Motor neuron (in vitro differentiated cells): ENCODE measurements around the gene IRAK2. TPM values are rescaled to one million over a fixed set of nuclear protein-coding genes. Genes with fewer than 3 reads are reported as not detected.

Source experiments
- ATAC-seq, 8 experiments: fragments of 200-7000 bp; cut with Tn5 transposase; replicated peaks in 6 of 8; 2 replicates each; pipeline ENCODE4 v1.8.0; 2021; ENCODE audit warnings: mild to moderate bottlenecking in 8 of 8, moderate library complexity in 8 of 8
- H3K27ac ChIP-seq, 2 donors: fragments of 250-450 bp; sonication (Bioruptor Pico); 2 replicates each; pipeline ENCODE4 v1.9.0; 2021; ENCODE audit warnings: antibody characterized with exemption in 2 of 2, mild to moderate bottlenecking in 2 of 2, moderate library complexity in 1 of 2
- H3K4me1 ChIP-seq, 2 donors: fragments of 250-450 bp; sonication (Bioruptor Pico); replicated peaks in 1 of 2; 2 replicates each; pipeline ENCODE4 v1.6.1; 2021; ENCODE audit warnings: antibody characterized with exemption in 2 of 2, mild to moderate bottlenecking in 2 of 2, moderate library complexity in 1 of 2
- H3K4me3 ChIP-seq, 5 donors: fragments of 250-450 bp; sonication (Bioruptor Pico); 2 replicates each; pipeline ENCODE4 v1.9.0; 2021; ENCODE audit warnings: antibody characterized with exemption in 5 of 5, mild to moderate bottlenecking in 5 of 5, moderate library complexity in 4 of 5
- WGBS, 10 experiments: fragments of 450-650 bp; shearing (Covaris generic); methylation state at CpG; one replicate each; pipeline ENCODE4 v1.0.0; 2022; 5-methylcytosine and 5-hydroxymethylcytosine counted together
- in situ Hi-C, 9 experiments: fragments of 400-800 bp; cut with MboI; loops; one replicate each; pipeline ENCODE4 v1.15.0; 2021; ENCODE audit warnings: low sequenced_read_pairs in 9 of 9, low pct_unique_long_range_greater_than_20kb in 2 of 9; ENCODE audit not compliant: unreplicated experiment in 9 of 9
- total RNA-seq, 8 experiments: library from RNA; unstranded; fragments of 300-600 nt; gene quantifications; 2 replicates each; pipeline versions ENCODE4 v1.2.3 to v1.2.4, GENCODE V29; 2022

IRAK2 gene
- total RNA-seq, 8 experiments from 2014 or later = 0.63 to 2.5 (median 1.7) TPM

DNA sequence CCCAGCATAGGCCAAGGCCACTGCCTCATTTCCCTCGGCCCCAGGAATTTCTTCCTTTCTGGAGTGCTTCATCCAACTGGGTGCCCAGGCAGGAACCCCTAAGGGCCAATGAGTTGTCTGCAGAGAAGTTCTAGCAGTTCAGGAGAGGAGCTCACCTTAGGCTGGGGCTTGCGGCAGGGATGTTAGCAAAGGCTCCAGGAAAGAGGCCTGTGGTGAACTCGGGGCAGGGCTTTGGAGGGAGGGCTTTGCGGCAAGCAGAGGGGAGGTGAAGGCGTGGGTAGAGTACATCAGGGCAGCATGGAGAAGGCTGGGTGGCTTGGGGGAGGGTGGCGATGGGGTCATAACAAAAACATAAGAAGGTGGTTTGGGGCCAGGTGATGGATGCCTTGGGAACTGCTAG is 126.9 kb downstream of the IRAK2 start:
- Histone ChIP-seq H3K27ac (no peak overlapping the region), H3K4me1 (no peaks in the 10 kb centered on the region), H3K4me3 (no peak overlapping the region)
- no peak for ATAC-seq
- in situ Hi-C loops = no loop called here
- 80 to 100% (median 100%) methylated on average over 1 to 3 of the region's 6 CpGs; no CpG with 5 or more reads in 6 of the 10 experiments for WGBS, 10 experiments

DNA sequence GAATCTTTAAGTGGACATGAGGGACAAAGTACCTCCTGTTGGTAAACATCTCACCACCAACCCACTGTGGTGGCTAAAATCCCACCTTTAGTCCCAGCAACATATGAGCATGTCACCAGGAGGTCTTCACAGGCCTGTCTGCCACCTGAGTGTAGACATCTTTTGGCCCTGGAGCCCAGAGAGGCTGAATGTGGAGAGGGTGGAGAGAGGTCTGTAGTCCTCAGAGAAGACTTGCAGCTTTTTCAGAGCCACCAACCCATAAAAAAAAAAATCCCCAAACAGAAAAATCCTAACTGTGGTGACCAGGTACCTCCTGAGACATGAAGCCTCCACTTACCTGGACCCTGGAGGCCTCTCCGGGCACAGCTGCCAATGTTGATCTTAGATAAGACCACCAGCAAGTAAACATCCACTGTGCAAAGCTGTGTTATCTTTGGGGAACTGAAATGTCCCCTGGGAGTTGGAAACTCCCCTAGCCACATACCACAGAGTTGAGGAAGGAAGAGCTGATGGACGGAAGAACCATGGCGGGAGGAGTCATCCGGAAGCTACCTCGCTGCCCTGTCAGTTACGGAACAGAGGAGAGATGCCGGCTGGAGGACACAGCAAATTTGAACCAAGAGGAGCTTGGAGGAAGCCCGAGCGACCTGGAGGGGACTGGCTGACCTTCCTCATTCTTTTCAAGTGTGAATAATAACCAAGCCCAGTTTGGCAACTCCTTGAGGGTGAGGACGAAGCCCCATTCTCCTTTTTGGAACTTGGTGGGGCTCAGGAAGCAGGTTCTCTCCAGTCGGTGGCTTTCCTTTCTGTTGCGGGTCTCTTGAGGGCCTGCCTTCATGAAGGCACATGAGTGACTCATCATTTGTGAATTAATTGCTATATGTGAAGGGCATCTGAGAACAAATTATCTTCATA is 128.0 kb downstream of the IRAK2 start, which contains the start of gene GHRL:
Gene GHRL, minus strand, starts transcription at position 443 of the 915 bp plus-strand sequence. CDS start 2,767 bp downstream, outside the sequence.
- Histone ChIP-seq H3K27ac (no peak within 1 kb of the TSS), H3K4me3 (no peak within 1 kb of the TSS), H3K4me1 (no peaks in the 10 kb centered on the region)
- 82 to 100% (median 93%) methylated on average over 1 to 10 of the region's 12 CpGs; no CpG with 5 or more reads in 1 of the 10 experiments for WGBS, 10 experiments
- ATAC-seq = no peak
- in situ Hi-C loops = no loop called here

Other genes starting within 250 kb of the IRAK2 start
- 10 to 100 TPM in 4 of 8 experiments, 1 to 10 TPM in 4; 2.7 to 50.7 (median 10.6) TPM for gene IL17RC, start 247.8 kb upstream of the IRAK2 start, total RNA-seq
- gene CRELD1, start 231.1 kb upstream of the IRAK2 start, total RNA-seq = 10 to 100 TPM; 14.1 to 55.7 (median 34.1) TPM
- 1 to 10 TPM; 1.2 to 4.3 (median 3.4) TPM for gene PRRT3, start 212.5 kb upstream of the IRAK2 start, total RNA-seq
- 10 to 100 TPM; 25.9 to 95.0 (median 44.6) TPM for gene EMC3, start 178.1 kb upstream of the IRAK2 start, total RNA-seq
- 10 to 100 TPM in 3 of 8 experiments, 1 to 10 TPM in 5; 1.1 to 28.1 (median 4.0) TPM for gene FANCD2, start 138.5 kb upstream of the IRAK2 start, total RNA-seq
- gene FANCD2OS, start 56.7 kb upstream of the IRAK2 start, total RNA-seq = under 1 TPM in 1 of 8 experiments, not detected in 7; 0.66 TPM
- gene BRK1, start 49.2 kb upstream of the IRAK2 start, total RNA-seq = 100 to 1,000 TPM in 7 of 8 experiments, 10 to 100 TPM in 1; 96.1 to 219 (median 180) TPM
- gene VHL, start 23.1 kb upstream of the IRAK2 start, total RNA-seq = 10 to 100 TPM; 28.8 to 71.6 (median 55.6) TPM
- gene TATDN2, start 83.5 kb downstream of the IRAK2 start, total RNA-seq = 10 to 100 TPM; 14.9 to 37.0 (median 21.9) TPM
- gene GHRL, start 128.0 kb downstream of the IRAK2 start, total RNA-seq = 1 to 10 TPM in 3 of 8 experiments, under 1 TPM in 5; 0.36 to 6.4 (median 0.91) TPM
- gene SEC13, start 156.2 kb downstream of the IRAK2 start, total RNA-seq = 100 to 1,000 TPM; 104 to 158 (median 130) TPM